Astrocyte (in vitro differentiated cells and primary cell): ENCODE results near the gene EXOSC7. TPM values are rescaled to one million over a fixed set of nuclear protein-coding genes. Genes with fewer than 3 reads are reported as not detected.

ENCODE experiments used
- DNase-seq: peaks from one replicate; pipeline ENCODE4 v3.0.0-alpha.2; 2010; ENCODE audit warnings: low read depth
- FAIRE-seq: peaks from 2 replicates; lab custom pipeline; 2011; peaks lifted over from hg19 to GRCh38; lab: Jason Lieb, UNC
- H2AFZ ChIP-seq: 2 replicates; pipeline ENCODE4 v1.6.0; 2012; ENCODE audit warnings: low read depth, low read length, inconsistent platforms
- H3K27ac ChIP-seq: 2 replicates; pipeline ENCODE4 v1.5.1; 2011; ENCODE audit warnings: low read depth, low read length, inconsistent platforms
- H3K27me3 ChIP-seq: 2 replicates; pipeline ENCODE4 v1.6.0; 2011; ENCODE audit warnings: low read length, inconsistent platforms; ENCODE audit not compliant: insufficient read depth
- H3K36me3 ChIP-seq: 2 replicates; pipeline ENCODE4 v1.5.1; 2011; ENCODE audit warnings: low read length, inconsistent platforms; ENCODE audit not compliant: insufficient read depth
- H3K4me1 ChIP-seq: 2 replicates; pipeline ENCODE4 v1.5.1; 2011; ENCODE audit warnings: low read length, inconsistent platforms; ENCODE audit not compliant: insufficient read depth
- H3K4me2 ChIP-seq: 2 replicates; pipeline ENCODE4 v1.6.0; 2012; ENCODE audit warnings: low read length, inconsistent platforms
- H3K4me3 ChIP-seq: 2 replicates; pipeline ENCODE4 v1.5.1; 2011; ENCODE audit warnings: low read depth, mild to moderate bottlenecking, low read length, inconsistent platforms; ENCODE audit not compliant: insufficient read depth
- H3K79me2 ChIP-seq: 2 replicates; pipeline ENCODE4 v1.6.0; 2012; ENCODE audit warnings: mild to moderate bottlenecking, low read length, inconsistent platforms; ENCODE audit not compliant: insufficient read depth
- H3K9ac ChIP-seq: 2 replicates; pipeline ENCODE4 v1.6.0; 2012; ENCODE audit warnings: mild to moderate bottlenecking, low read length, inconsistent platforms
- H3K9me3 ChIP-seq: 2 replicates; pipeline ENCODE4 v1.5.1; 2012; ENCODE audit warnings: low read depth, mild to moderate bottlenecking, low read length, inconsistent platforms; ENCODE audit not compliant: insufficient read depth
- H4K20me1 ChIP-seq: 2 replicates; pipeline ENCODE4 v1.6.0; 2012; ENCODE audit warnings: low read length, inconsistent platforms; ENCODE audit not compliant: insufficient read depth
- H3K27ac Mint-ChIP-seq: one replicate; pipeline ENCODE4 v1.8.0; 2021; ENCODE audit warnings: mild to moderate bottlenecking, mixed read lengths; ENCODE audit not compliant: unreplicated experiment
- H3K27me3 Mint-ChIP-seq: one replicate; pipeline ENCODE4 v1.8.0; 2021; ENCODE audit warnings: low read depth, mixed read lengths; ENCODE audit not compliant: unreplicated experiment
- H3K36me3 Mint-ChIP-seq: one replicate; pipeline ENCODE4 v1.8.0; 2021; ENCODE audit warnings: low read depth, mixed read lengths; ENCODE audit not compliant: unreplicated experiment
- H3K4me1 Mint-ChIP-seq: one replicate; pipeline ENCODE4 v1.8.0; 2021; ENCODE audit warnings: low read depth, mixed read lengths; ENCODE audit not compliant: unreplicated experiment
- H3K4me3 Mint-ChIP-seq: one replicate; pipeline ENCODE4 v1.8.0; 2021; ENCODE audit warnings: mild to moderate bottlenecking, moderate library complexity, mixed read lengths; ENCODE audit not compliant: unreplicated experiment
- H3K9me3 Mint-ChIP-seq: one replicate; pipeline ENCODE4 v1.8.0; 2021; ENCODE audit warnings: mild to moderate bottlenecking, mixed read lengths; ENCODE audit not compliant: unreplicated experiment
- CTCF ChIP-seq: IDR thresholded peaks from 2 replicates; pipeline ENCODE4 v1.5.1; 2011; ENCODE audit warnings: low read depth, mild to moderate bottlenecking, inconsistent platforms, low read length, moderate library complexity; ENCODE audit not compliant: insufficient read depth
- EZH2 ChIP-seq: IDR thresholded peaks from 2 replicates; pipeline ENCODE4 v1.6.1; 2012; ENCODE audit warnings: mild to moderate bottlenecking, low read length, inconsistent platforms; ENCODE audit not compliant: insufficient read depth
- total RNA-seq: library from RNA; stranded (reverse); gene quantifications from 2 replicates; pipeline ENCODE4 v1.2.1, GENCODE V29; 2021

Gene EXOSC7
- total RNA-seq, 1 donor from 2014 or later: 38.6 TPM

- Mint-ChIP-seq H3K9me3 (no peaks in the 10 kb centered on the region), H3K36me3 (peaks cover 15% of the 10 kb centered on the region), H3K27me3 (no peaks in the 10 kb centered on the region), H3K4me1 (peaks cover 21% of the 10 kb centered on the region), H3K4me3 (no peak overlapping the region), H3K27ac (no peak overlapping the region)
- Histone ChIP-seq H2AFZ (no peak overlapping the region), H3K27me3 (no peaks in the 10 kb centered on the region), H3K4me2 (no peak overlapping the region), H3K9me3 (no peaks in the 10 kb centered on the region), H4K20me1 (peaks cover 71% of the 10 kb centered on the region), H3K4me3 (no peak overlapping the region), H3K9ac (no peak overlapping the region), H3K4me1 (peaks cover 2% of the 10 kb centered on the region), H3K79me2 (peaks cover 4% of the 10 kb centered on the region), H3K27ac (no peak overlapping the region), H3K36me3 (no peaks in the 10 kb centered on the region)
- FAIRE-seq (no peak), DNase-seq (no peak)
- TF ChIP-seq CTCF: no peak
- TF ChIP-seq EZH2: no peak
Observed at GRCh38 chr3:44950275-44950734, 25.7 kb upstream of the EXOSC7 start.

- no peak overlapping the region for H3K4me3 Mint-ChIP-seq
- peaks cover 21% of the 10 kb centered on the region for H3K36me3 Mint-ChIP-seq
- Histone ChIP-seq H3K9ac (no peak overlapping the region), H2AFZ (no peak overlapping the region), H3K36me3 (no peaks in the 10 kb centered on the region), H3K9me3 (no peaks in the 10 kb centered on the region), H3K79me2 (peaks cover 6% of the 10 kb centered on the region), H3K4me3 (no peak overlapping the region), H3K27ac (no peak overlapping the region), H3K4me1 (peaks cover 2% of the 10 kb centered on the region), H4K20me1 (peaks cover 78% of the 10 kb centered on the region), H3K4me2 (no peak overlapping the region), H3K27me3 (no peaks in the 10 kb centered on the region)
- TF ChIP-seq EZH2: no peak
- no peak for FAIRE-seq
- H3K27me3 Mint-ChIP-seq: no peaks in the 10 kb centered on the region
- DNase-seq: no peak
- H3K9me3 Mint-ChIP-seq: peaks cover 1% of the 10 kb centered on the region
- peaks cover 21% of the 10 kb centered on the region for H3K4me1 Mint-ChIP-seq
- no peak overlapping the region for H3K27ac Mint-ChIP-seq
Observed at GRCh38 chr3:44952689-44953088, 23.4 kb upstream of the EXOSC7 start.

GRCh38 chr3:44954304-44954703 lies 21.7 kb upstream of the EXOSC7 start:
- peaks cover 32% of the 10 kb centered on the region for H3K36me3 Mint-ChIP-seq
- TF ChIP-seq EZH2 (no peak), CTCF (no peak)
- H3K4me1 Mint-ChIP-seq: peaks cover 13% of the 10 kb centered on the region
- no peak overlapping the region for H3K9ac ChIP-seq
- H3K9me3 ChIP-seq: no peaks in the 10 kb centered on the region
- no peak overlapping the region for H3K27ac Mint-ChIP-seq
- H4K20me1 ChIP-seq: peaks cover 73% of the 10 kb centered on the region
- H2AFZ ChIP-seq: no peak overlapping the region
- no peak overlapping the region for H3K4me2 ChIP-seq
- FAIRE-seq: no peak
- H3K4me1 ChIP-seq: peaks cover 2% of the 10 kb centered on the region
- H3K9me3 Mint-ChIP-seq: peaks cover 1% of the 10 kb centered on the region
- DNase-seq: no peak
- H3K27me3 ChIP-seq: no peaks in the 10 kb centered on the region
- no peaks in the 10 kb centered on the region for H3K36me3 ChIP-seq
- no peak overlapping the region for H3K4me3 ChIP-seq
- no peaks in the 10 kb centered on the region for H3K27me3 Mint-ChIP-seq
- no peak overlapping the region for H3K27ac ChIP-seq
- H3K4me3 Mint-ChIP-seq: no peak overlapping the region
- peaks cover 11% of the 10 kb centered on the region for H3K79me2 ChIP-seq
